Astrocyte (in vitro differentiated cells and primary cell): ENCODE data around the gene RNF186. TPM values are rescaled to one million over a fixed set of nuclear protein-coding genes. Genes with fewer than 3 reads are reported as not detected.

Experiments
- DNase-seq: peaks from one replicate; pipeline ENCODE4 v3.0.0-alpha.2; 2010; ENCODE audit warnings: low read depth
- FAIRE-seq: peaks from 2 replicates; lab custom pipeline; 2011; peaks lifted over from hg19 to GRCh38; lab: Jason Lieb, UNC
- H2AFZ ChIP-seq: 2 replicates; pipeline ENCODE4 v1.6.0; 2012; ENCODE audit warnings: low read depth, low read length, inconsistent platforms
- H3K27ac ChIP-seq: 2 replicates; pipeline ENCODE4 v1.5.1; 2011; ENCODE audit warnings: low read depth, low read length, inconsistent platforms
- H3K27me3 ChIP-seq: 2 replicates; pipeline ENCODE4 v1.6.0; 2011; ENCODE audit warnings: low read length, inconsistent platforms; ENCODE audit not compliant: insufficient read depth
- H3K36me3 ChIP-seq: 2 replicates; pipeline ENCODE4 v1.5.1; 2011; ENCODE audit warnings: low read length, inconsistent platforms; ENCODE audit not compliant: insufficient read depth
- H3K4me1 ChIP-seq: 2 replicates; pipeline ENCODE4 v1.5.1; 2011; ENCODE audit warnings: low read length, inconsistent platforms; ENCODE audit not compliant: insufficient read depth
- H3K4me2 ChIP-seq: 2 replicates; pipeline ENCODE4 v1.6.0; 2012; ENCODE audit warnings: low read length, inconsistent platforms
- H3K4me3 ChIP-seq: 2 replicates; pipeline ENCODE4 v1.5.1; 2011; ENCODE audit warnings: low read depth, mild to moderate bottlenecking, low read length, inconsistent platforms; ENCODE audit not compliant: insufficient read depth
- H3K79me2 ChIP-seq: 2 replicates; pipeline ENCODE4 v1.6.0; 2012; ENCODE audit warnings: mild to moderate bottlenecking, low read length, inconsistent platforms; ENCODE audit not compliant: insufficient read depth
- H3K9ac ChIP-seq: 2 replicates; pipeline ENCODE4 v1.6.0; 2012; ENCODE audit warnings: mild to moderate bottlenecking, low read length, inconsistent platforms
- H3K9me3 ChIP-seq: 2 replicates; pipeline ENCODE4 v1.5.1; 2012; ENCODE audit warnings: low read depth, mild to moderate bottlenecking, low read length, inconsistent platforms; ENCODE audit not compliant: insufficient read depth
- H4K20me1 ChIP-seq: 2 replicates; pipeline ENCODE4 v1.6.0; 2012; ENCODE audit warnings: low read length, inconsistent platforms; ENCODE audit not compliant: insufficient read depth
- H3K27ac Mint-ChIP-seq: one replicate; pipeline ENCODE4 v1.8.0; 2021; ENCODE audit warnings: mild to moderate bottlenecking, mixed read lengths; ENCODE audit not compliant: unreplicated experiment
- H3K27me3 Mint-ChIP-seq: one replicate; pipeline ENCODE4 v1.8.0; 2021; ENCODE audit warnings: low read depth, mixed read lengths; ENCODE audit not compliant: unreplicated experiment
- H3K36me3 Mint-ChIP-seq: one replicate; pipeline ENCODE4 v1.8.0; 2021; ENCODE audit warnings: low read depth, mixed read lengths; ENCODE audit not compliant: unreplicated experiment
- H3K4me1 Mint-ChIP-seq: one replicate; pipeline ENCODE4 v1.8.0; 2021; ENCODE audit warnings: low read depth, mixed read lengths; ENCODE audit not compliant: unreplicated experiment
- H3K4me3 Mint-ChIP-seq: one replicate; pipeline ENCODE4 v1.8.0; 2021; ENCODE audit warnings: mild to moderate bottlenecking, moderate library complexity, mixed read lengths; ENCODE audit not compliant: unreplicated experiment
- H3K9me3 Mint-ChIP-seq: one replicate; pipeline ENCODE4 v1.8.0; 2021; ENCODE audit warnings: mild to moderate bottlenecking, mixed read lengths; ENCODE audit not compliant: unreplicated experiment
- EZH2 ChIP-seq: IDR thresholded peaks from 2 replicates; pipeline ENCODE4 v1.6.1; 2012; ENCODE audit warnings: mild to moderate bottlenecking, low read length, inconsistent platforms; ENCODE audit not compliant: insufficient read depth
- total RNA-seq: library from RNA; stranded (reverse); gene quantifications from 2 replicates; pipeline ENCODE4 v1.2.1, GENCODE V29; 2021
- TF ChIP-seq, protein P1 (sequence below): IDR thresholded peaks from 2 replicates; pipeline ENCODE4 v1.5.1; 2011; ENCODE audit warnings: low read depth, mild to moderate bottlenecking, inconsistent platforms, low read length, moderate library complexity; ENCODE audit not compliant: insufficient read depth

The RNF186 gene
- total RNA-seq, 1 donor from 2014 or later, result not detected

DNA sequence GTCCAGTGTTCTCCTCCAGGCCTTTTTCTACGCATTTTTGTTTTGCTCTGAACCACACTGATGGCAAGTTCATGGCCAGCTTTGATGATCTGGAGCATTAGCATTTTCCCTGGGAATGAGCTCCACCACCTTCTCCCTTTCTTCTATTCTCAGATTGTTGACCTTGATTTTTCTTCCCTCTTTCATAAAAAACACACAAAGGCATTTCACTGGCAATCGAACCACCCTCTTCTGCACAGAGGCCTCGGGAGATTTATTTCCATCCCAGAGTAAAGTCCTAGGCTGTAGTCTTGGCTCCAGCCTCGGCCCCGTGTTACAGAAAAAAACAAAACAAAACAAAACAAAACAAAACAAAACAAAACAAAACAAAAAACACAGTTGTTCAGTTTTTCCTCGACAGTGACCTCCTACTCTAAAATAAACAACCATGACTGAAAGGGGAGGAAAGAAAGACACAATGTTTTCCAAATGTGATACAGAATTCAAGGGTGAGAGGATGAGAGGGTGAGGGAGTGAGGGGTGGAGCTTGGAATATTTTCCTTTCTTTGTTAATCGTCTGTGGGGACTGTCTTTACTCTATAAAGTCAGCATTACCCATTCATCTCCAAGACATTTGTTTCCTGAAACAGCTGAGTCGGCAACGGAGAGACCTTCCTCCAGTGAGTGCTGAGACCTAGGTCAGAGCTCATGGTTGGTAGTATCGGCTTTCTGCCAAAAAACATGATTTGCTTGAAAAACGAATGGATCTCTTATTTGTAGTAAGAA, 29.8 kb upstream of the RNF186 start:
- no peaks in the 10 kb centered on the region for H3K36me3 Mint-ChIP-seq
- Histone ChIP-seq H3K9me3 (no peaks in the 10 kb centered on the region), H3K9ac (no peak overlapping the region), H3K36me3 (no peaks in the 10 kb centered on the region), H4K20me1 (no peaks in the 10 kb centered on the region), H3K4me1 (no peaks in the 10 kb centered on the region), H3K79me2 (no peaks in the 10 kb centered on the region), H3K4me2 (no peak overlapping the region), H3K27ac (no peak overlapping the region), H3K4me3 (no peak overlapping the region), H2AFZ (peak overlapping the region; percentile 50), H3K27me3 (no peaks in the 10 kb centered on the region)
- no peaks in the 10 kb centered on the region for H3K4me1 Mint-ChIP-seq
- FAIRE-seq, result no peak
- H3K27ac Mint-ChIP-seq, result no peak overlapping the region
- H3K9me3 Mint-ChIP-seq, result no peaks in the 10 kb centered on the region
- DNase-seq, result no peak
- H3K4me3 Mint-ChIP-seq, result no peak overlapping the region
- TF ChIP-seq EZH2, result no peak
- TF ChIP-seq, protein P1, sequence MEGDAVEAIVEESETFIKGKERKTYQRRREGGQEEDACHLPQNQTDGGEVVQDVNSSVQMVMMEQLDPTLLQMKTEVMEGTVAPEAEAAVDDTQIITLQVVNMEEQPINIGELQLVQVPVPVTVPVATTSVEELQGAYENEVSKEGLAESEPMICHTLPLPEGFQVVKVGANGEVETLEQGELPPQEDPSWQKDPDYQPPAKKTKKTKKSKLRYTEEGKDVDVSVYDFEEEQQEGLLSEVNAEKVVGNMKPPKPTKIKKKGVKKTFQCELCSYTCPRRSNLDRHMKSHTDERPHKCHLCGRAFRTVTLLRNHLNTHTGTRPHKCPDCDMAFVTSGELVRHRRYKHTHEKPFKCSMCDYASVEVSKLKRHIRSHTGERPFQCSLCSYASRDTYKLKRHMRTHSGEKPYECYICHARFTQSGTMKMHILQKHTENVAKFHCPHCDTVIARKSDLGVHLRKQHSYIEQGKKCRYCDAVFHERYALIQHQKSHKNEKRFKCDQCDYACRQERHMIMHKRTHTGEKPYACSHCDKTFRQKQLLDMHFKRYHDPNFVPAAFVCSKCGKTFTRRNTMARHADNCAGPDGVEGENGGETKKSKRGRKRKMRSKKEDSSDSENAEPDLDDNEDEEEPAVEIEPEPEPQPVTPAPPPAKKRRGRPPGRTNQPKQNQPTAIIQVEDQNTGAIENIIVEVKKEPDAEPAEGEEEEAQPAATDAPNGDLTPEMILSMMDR, result no peak
- H3K27me3 Mint-ChIP-seq, result peaks cover 9% of the 10 kb centered on the region

DNA sequence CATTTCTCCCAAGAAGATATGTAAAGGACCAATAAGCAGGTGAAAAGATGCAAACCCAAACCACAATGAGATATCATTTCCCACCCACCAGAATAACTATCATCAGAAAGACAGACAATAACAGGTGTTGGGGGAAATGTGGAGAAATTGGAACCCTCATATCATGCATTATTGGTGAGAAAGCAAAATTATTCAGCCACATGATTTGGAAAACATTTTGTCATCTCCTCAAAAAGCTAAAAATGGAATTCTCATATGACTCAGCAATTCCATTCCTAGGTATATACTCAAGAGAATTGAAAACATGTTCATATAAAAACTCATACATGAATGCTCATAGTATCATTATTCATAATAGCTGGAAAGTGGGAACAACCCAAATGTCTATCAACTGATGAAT, 25.1 kb upstream of the RNF186 start:
- Histone ChIP-seq H3K79me2 (no peaks in the 10 kb centered on the region), H3K27me3 (no peaks in the 10 kb centered on the region), H3K9ac (no peak overlapping the region), H3K9me3 (no peaks in the 10 kb centered on the region), H3K4me2 (no peak overlapping the region), H3K4me1 (no peaks in the 10 kb centered on the region), H3K36me3 (no peaks in the 10 kb centered on the region), H2AFZ (no peak overlapping the region), H3K27ac (no peak overlapping the region), H4K20me1 (no peaks in the 10 kb centered on the region), H3K4me3 (no peak overlapping the region)
- no peak overlapping the region for H3K27ac Mint-ChIP-seq
- DNase-seq, result no peak
- no peaks in the 10 kb centered on the region for H3K36me3 Mint-ChIP-seq
- FAIRE-seq, result peak; percentile 20
- no peak overlapping the region for H3K4me3 Mint-ChIP-seq
- no peaks in the 10 kb centered on the region for H3K27me3 Mint-ChIP-seq
- TF ChIP-seq EZH2, result no peak
- TF ChIP-seq, protein P1, result no peak
- no peaks in the 10 kb centered on the region for H3K4me1 Mint-ChIP-seq
- H3K9me3 Mint-ChIP-seq, result no peaks in the 10 kb centered on the region

DNA sequence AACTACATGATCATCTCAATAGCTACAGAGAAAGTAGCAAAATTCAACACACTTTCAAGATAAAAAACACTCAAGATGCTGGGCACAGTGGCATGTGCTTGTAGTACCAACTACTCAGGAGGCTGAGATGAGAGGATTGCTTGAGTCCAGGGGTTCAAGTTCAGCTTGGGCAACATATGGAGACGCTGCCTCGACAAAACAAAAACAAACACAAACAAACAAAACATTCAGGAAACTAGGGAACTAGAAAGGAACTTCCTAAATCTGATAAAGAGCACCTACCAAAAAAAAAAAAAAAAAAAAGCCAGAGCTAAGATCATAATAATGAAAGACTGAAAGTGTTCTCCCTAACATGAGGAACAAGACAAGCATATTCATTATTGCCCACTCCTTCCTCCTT, 22.8 kb upstream of the RNF186 start:
- no peak overlapping the region for H3K4me3 Mint-ChIP-seq
- no peak overlapping the region for H3K27ac Mint-ChIP-seq
- no peak overlapping the region for H3K9ac ChIP-seq
- no peak overlapping the region for H3K4me2 ChIP-seq
- DNase-seq (no peak), FAIRE-seq (no peak)
- no peaks in the 10 kb centered on the region for H3K9me3 Mint-ChIP-seq
- H3K27me3 Mint-ChIP-seq, result no peaks in the 10 kb centered on the region
- no peak overlapping the region for H2AFZ ChIP-seq
- H3K27me3 ChIP-seq, result no peaks in the 10 kb centered on the region
- no peaks in the 10 kb centered on the region for H3K9me3 ChIP-seq
- no peak for TF ChIP-seq EZH2
- TF ChIP-seq, protein P1, result no peak
- no peaks in the 10 kb centered on the region for H4K20me1 ChIP-seq
- H3K4me1 Mint-ChIP-seq, result no peaks in the 10 kb centered on the region
- no peaks in the 10 kb centered on the region for H3K79me2 ChIP-seq
- no peak overlapping the region for H3K4me3 ChIP-seq
- H3K27ac ChIP-seq, result no peak overlapping the region
- H3K4me1 ChIP-seq, result no peaks in the 10 kb centered on the region
- no peaks in the 10 kb centered on the region for H3K36me3 ChIP-seq
- no peaks in the 10 kb centered on the region for H3K36me3 Mint-ChIP-seq
